GM21528 (cell line): ENCODE results near the gene ADAM12.
"Not testable (repeated sequence)": the region's sequence is repeated elsewhere in the genome, so short reads cannot be mapped to it uniquely, and the experiment has no call there.

Experiments
- ATAC-seq: cut with Tn5 transposase; IDR thresholded peaks from one replicate; pipeline ENCODE4 v1.9.1; 2021; ENCODE audit warnings: mild to moderate bottlenecking, moderate library complexity; ENCODE audit not compliant: unreplicated experiment, low FRiP score

The ADAM12 gene

GRCh38 chr10:126197036-126197543 is 191.2 kb downstream of the ADAM12 start:
- ATAC-seq, result no peak

GRCh38 chr10:126196281-126196680 is 192.0 kb downstream of the ADAM12 start:
- ATAC-seq, result no peak

GRCh38 chr10:126191192-126191591 is 197.1 kb downstream of the ADAM12 start:
- no peak for ATAC-seq

- ATAC-seq, result no peak
Observed at GRCh38 chr10:126188679-126189200, 199.5 kb downstream of the ADAM12 start.

- ATAC-seq, result no peak
Observed at GRCh38 chr10:126187399-126187798, 200.9 kb downstream of the ADAM12 start.

GRCh38 chr10:126186766-126187165 is 201.5 kb downstream of the ADAM12 start:
- no peak for ATAC-seq

- no peak for ATAC-seq
Observed at GRCh38 chr10:126185676-126186447, 202.4 kb downstream of the ADAM12 start.

GRCh38 chr10:126181626-126182025 is 206.7 kb downstream of the ADAM12 start:
- ATAC-seq, result no peak

- no peak for ATAC-seq
Observed at GRCh38 chr10:126179637-126180036, 208.6 kb downstream of the ADAM12 start.

- no peak for ATAC-seq
Observed at GRCh38 chr10:126177417-126178030, 210.8 kb downstream of the ADAM12 start.

- ATAC-seq, result no peak
Observed at GRCh38 chr10:126175641-126176262, 212.5 kb downstream of the ADAM12 start.

- ATAC-seq, result not testable (repeated sequence)
Observed at GRCh38 chr10:126172755-126173154, 215.5 kb downstream of the ADAM12 start.

- no peak for ATAC-seq
Observed at GRCh38 chr10:126171555-126171954, 216.7 kb downstream of the ADAM12 start.

- ATAC-seq, result no peak
Observed at GRCh38 chr10:126170776-126171175, 217.5 kb downstream of the ADAM12 start.

GRCh38 chr10:126170371-126170770 is 217.9 kb downstream of the ADAM12 start:
- ATAC-seq, result no peak

- no peak for ATAC-seq
Observed at GRCh38 chr10:126169899-126170298, 218.4 kb downstream of the ADAM12 start.

- ATAC-seq, result no peak
Observed at GRCh38 chr10:126166797-126167196, 221.5 kb downstream of the ADAM12 start.

- no peak for ATAC-seq
Observed at GRCh38 chr10:126165874-126166273, 222.4 kb downstream of the ADAM12 start.

- ATAC-seq, result no peak
Observed at GRCh38 chr10:126163506-126163905, 224.8 kb downstream of the ADAM12 start.

GRCh38 chr10:126161691-126162090 is 226.6 kb downstream of the ADAM12 start:
- ATAC-seq, result no peak

- no peak for ATAC-seq
Observed at GRCh38 chr10:126160971-126161630, 227.2 kb downstream of the ADAM12 start.
